ENCODE measurements around the gene REG1A.

- no peak for TF ChIP-seq CTCF (IDR thresholded peaks at IDR 0.05)
- TF ChIP-seq POLR2A (IDR thresholded peaks at IDR 0.05; ENCODE audit: low read depth) = no peak
These were observed 38.7 kb downstream of the REG1A start for GRCh38 chr2:79159030-79159429.
